Tibial nerve (tissue), 4 donors: ENCODE results near the gene EGFR. TPM values are rescaled to one million over a fixed set of nuclear protein-coding genes. Genes with fewer than 3 reads are reported as not detected.

Source experiments
- DNase-seq, 2 donors: peaks; one replicate each; pipeline ENCODE4 v3.0.0-alpha.2; 2019; ENCODE audit warnings: low spot score in 2 of 2
- H3K27ac ChIP-seq, 4 donors: fragments of 200-600 bp; sonication (generic) in 3 of 4; one replicate each; pipeline ENCODE4 v1.5.1; 2017 to 2019; ENCODE audit warnings: mild to moderate bottlenecking in 1 of 4
- H3K27me3 ChIP-seq, 2 donors: fragments of 200-600 bp; sonication (generic) in 1 of 2; one replicate each; pipeline versions ENCODE4 v1.5.1 to v1.6.0; 2017 to 2019
- H3K36me3 ChIP-seq, 3 donors: fragments of 200-600 bp; sonication (generic); one replicate each; pipeline ENCODE4 v1.5.1; 2018 to 2019
- H3K4me1 ChIP-seq, 4 donors: fragments of 200-600 bp; sonication (generic) in 3 of 4; one replicate each; pipeline ENCODE4 v1.5.1; 2017 to 2019
- H3K4me3 ChIP-seq, 4 donors: fragments of 200-600 bp; sonication (generic) in 3 of 4; one replicate each; pipeline ENCODE4 v1.5.1; 2017 to 2019; ENCODE audit warnings: mild to moderate bottlenecking in 1 of 4, moderate library complexity in 1 of 4
- H3K9me3 ChIP-seq, 4 donors: fragments of 200-600 bp; sonication (generic) in 3 of 4; one replicate each; pipeline ENCODE4 v1.5.1; 2017 to 2019
- CTCF ChIP-seq, 5 experiments: fragments of 200-600 bp in 3 of 5; fragments of 450-650 bp in 2 of 5; sonication (generic) in 3 of 5; IDR thresholded peaks; one replicate each; pipeline ENCODE4 v1.5.1; 2016 to 2019; ENCODE audit warnings: antibody characterized with exemption in 5 of 5, mild to moderate bottlenecking in 3 of 5, moderate library complexity in 2 of 5
- EP300 ChIP-seq, 2 donors: sonication (generic); formaldehyde crosslinking; IDR thresholded peaks; one replicate each; pipeline ENCODE4 v1.6.1; 2017; ENCODE audit warnings: antibody characterized with exemption in 2 of 2, mild to moderate bottlenecking in 1 of 2
- POLR2A ChIP-seq, 2 donors: fragments of 450-650 bp; IDR thresholded peaks; one replicate each; pipeline ENCODE4 v1.6.1; 2017; ENCODE audit warnings: antibody characterized with exemption in 2 of 2, mild to moderate bottlenecking in 2 of 2, moderate library complexity in 2 of 2
- WGBS, 2 donors: methylation state at CpG; one replicate each; pipeline ENCODE4 v1.1.5; 2018; 5-methylcytosine and 5-hydroxymethylcytosine counted together
- total RNA-seq, 4 donors: library from RNA; depleted of rRNA; stranded (reverse); fragments of >200 nt; gene quantifications; one replicate each; pipeline ENCODE4 v1.1.0, GENCODE V29; 2016

EGFR gene
- total RNA-seq, 4 donors from 2014 or later, result 72.3 to 136 (median 127) TPM

- Histone ChIP-seq H3K4me1 (peaks cover 3 to 82% (median 39%) of the 10 kb centered on the region in 4 donors), H3K36me3 (no peaks in the 10 kb centered on the region), H3K4me3 (no peak overlapping the region), H3K27me3 (no peaks in the 10 kb centered on the region), H3K9me3 (no peaks in the 10 kb centered on the region), H3K27ac (peak overlapping the region; percentile 49 to 85 (median 79))
- no peak for DNase-seq
- WGBS, 2 donors, result 66 to 69% methylated on average over 8 of the region's 8 CpGs
- TF ChIP-seq CTCF (IDR thresholded peaks at IDR 0.05) (no peak), POLR2A (IDR thresholded peaks at IDR 0.05) (no peak), EP300 (IDR thresholded peaks at IDR 0.05) (no peak)
Measured at GRCh38 chr7:55129541-55130394, 111.0 kb downstream of the EGFR start.

GRCh38 chr7:55130395-55131141 is 111.8 kb downstream of the EGFR start:
- 40 to 42% methylated on average over 11 to 15 of the region's 15 CpGs for WGBS, 2 donors

GRCh38 chr7:55131142-55131929 is 112.5 kb downstream of the EGFR start:
- Histone ChIP-seq H3K4me3 (no peak overlapping the region), H3K36me3 (no peaks in the 10 kb centered on the region), H3K9me3 (no peaks in the 10 kb centered on the region), H3K4me1 (peaks cover 3 to 76% (median 39%) of the 10 kb centered on the region in 4 donors), H3K27ac (peak overlapping the region; percentile 49 to 85 (median 79)), H3K27me3 (no peaks in the 10 kb centered on the region)
- TF ChIP-seq EP300 (IDR thresholded peaks at IDR 0.05) (no peak), CTCF (IDR thresholded peaks at IDR 0.05) (no peak), POLR2A (IDR thresholded peaks at IDR 0.05) (no peak)
- 52 to 55% methylated on average over 17 of the region's 17 CpGs for WGBS, 2 donors
- DNase-seq, result no peak

More at GRCh38 chr7:55130395-55131141, 111.8 kb downstream of the EGFR start:
- Histone ChIP-seq H3K4me3 (no peak overlapping the region), H3K36me3 (no peaks in the 10 kb centered on the region), H3K4me1 (peaks cover 3 to 77% (median 39%) of the 10 kb centered on the region in 4 donors), H3K27ac (peak overlapping the region; percentile 49 to 85 (median 79)), H3K27me3 (no peaks in the 10 kb centered on the region), H3K9me3 (no peaks in the 10 kb centered on the region)
- DNase-seq, result peak; percentile 55 to 64
- TF ChIP-seq POLR2A (IDR thresholded peaks at IDR 0.05) (no peak), EP300 (IDR thresholded peaks at IDR 0.05) (peak in 1 of 2 donors; percentile 53), CTCF (IDR thresholded peaks at IDR 0.05) (no peak)

GRCh38 chr7:55132550-55132889 is 113.7 kb downstream of the EGFR start:
- H3K27ac ChIP-seq, result peak overlapping the region in 2 of 4 donors; percentile 85
- TF ChIP-seq CTCF (IDR thresholded peaks at IDR 0.05), result no peak
- TF ChIP-seq POLR2A (IDR thresholded peaks at IDR 0.05), result no peak
- TF ChIP-seq EP300 (IDR thresholded peaks at IDR 0.05), result no peak
- no peak for DNase-seq
- H3K4me1 ChIP-seq, result peaks cover 3 to 66% (median 37%) of the 10 kb centered on the region in 4 donors
- no peaks in the 10 kb centered on the region for H3K27me3 ChIP-seq
- no peak overlapping the region for H3K4me3 ChIP-seq
- WGBS, 2 donors, result 68 to 85% methylated on average over 5 of the region's 5 CpGs
- no peaks in the 10 kb centered on the region for H3K9me3 ChIP-seq
- no peaks in the 10 kb centered on the region for H3K36me3 ChIP-seq
